VCaP (cell line): ENCODE data around the gene KIF26A.

ENCODE experiments used
- H3K27ac ChIP-seq: fragments of 450-650 bp; 2 replicates; pipeline ENCODE4 v1.5.1; 2017
- TF ChIP-seq, protein P1 (sequence below): fragments of 450-650 bp; conservative IDR thresholded peaks from 2 replicates; pipeline ENCODE4 v1.5.1; 2017; ENCODE audit warnings: mild to moderate bottlenecking, moderate library complexity

KIF26A gene

DNA sequence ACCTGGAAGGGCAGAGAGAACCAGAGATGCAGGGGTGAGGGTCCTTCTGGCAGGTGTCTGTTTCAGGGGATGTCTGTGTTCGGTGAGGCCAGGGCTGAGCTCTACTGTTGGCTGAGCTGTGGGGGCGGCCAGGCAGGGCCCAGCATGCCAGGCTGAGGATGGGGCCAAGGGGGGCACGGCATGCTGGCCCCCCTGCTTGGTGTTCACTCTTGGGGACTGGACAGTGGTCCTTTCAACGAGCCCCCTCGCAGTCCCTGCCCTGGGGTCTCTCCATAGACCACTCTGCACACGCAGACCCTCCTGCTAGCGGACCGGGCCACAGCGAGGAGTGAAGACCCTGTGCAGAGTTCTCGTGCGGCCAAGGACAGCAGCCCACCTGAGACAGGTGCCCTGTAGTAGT lies 56.3 kb downstream of the KIF26A start:
- TF ChIP-seq, protein P1, sequence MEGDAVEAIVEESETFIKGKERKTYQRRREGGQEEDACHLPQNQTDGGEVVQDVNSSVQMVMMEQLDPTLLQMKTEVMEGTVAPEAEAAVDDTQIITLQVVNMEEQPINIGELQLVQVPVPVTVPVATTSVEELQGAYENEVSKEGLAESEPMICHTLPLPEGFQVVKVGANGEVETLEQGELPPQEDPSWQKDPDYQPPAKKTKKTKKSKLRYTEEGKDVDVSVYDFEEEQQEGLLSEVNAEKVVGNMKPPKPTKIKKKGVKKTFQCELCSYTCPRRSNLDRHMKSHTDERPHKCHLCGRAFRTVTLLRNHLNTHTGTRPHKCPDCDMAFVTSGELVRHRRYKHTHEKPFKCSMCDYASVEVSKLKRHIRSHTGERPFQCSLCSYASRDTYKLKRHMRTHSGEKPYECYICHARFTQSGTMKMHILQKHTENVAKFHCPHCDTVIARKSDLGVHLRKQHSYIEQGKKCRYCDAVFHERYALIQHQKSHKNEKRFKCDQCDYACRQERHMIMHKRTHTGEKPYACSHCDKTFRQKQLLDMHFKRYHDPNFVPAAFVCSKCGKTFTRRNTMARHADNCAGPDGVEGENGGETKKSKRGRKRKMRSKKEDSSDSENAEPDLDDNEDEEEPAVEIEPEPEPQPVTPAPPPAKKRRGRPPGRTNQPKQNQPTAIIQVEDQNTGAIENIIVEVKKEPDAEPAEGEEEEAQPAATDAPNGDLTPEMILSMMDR, result no peak
- H3K27ac ChIP-seq, result no peak overlapping the region

DNA sequence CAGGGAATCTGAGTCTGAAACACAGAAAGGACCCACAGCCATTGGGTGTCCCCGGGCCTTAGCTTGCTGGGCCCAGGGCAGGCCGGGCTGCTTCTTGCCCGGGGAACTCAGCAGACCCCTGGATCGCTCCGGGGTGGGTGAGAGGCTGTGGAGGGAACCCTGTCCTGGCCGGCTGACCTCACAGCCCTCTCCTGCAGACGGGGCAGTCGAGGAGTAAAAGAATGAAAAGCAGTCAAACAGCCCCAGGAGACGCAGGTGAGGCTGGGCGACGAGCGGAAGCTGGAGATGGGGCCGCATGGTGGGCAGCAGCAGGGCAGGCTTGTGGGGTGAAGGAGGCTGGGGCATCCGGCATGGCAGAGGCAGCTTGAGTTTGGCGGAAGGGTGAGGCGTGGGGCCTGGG lies 57.0 kb downstream of the KIF26A start:
- H3K27ac ChIP-seq, result no peak overlapping the region
- TF ChIP-seq, protein P1, result no peak

DNA sequence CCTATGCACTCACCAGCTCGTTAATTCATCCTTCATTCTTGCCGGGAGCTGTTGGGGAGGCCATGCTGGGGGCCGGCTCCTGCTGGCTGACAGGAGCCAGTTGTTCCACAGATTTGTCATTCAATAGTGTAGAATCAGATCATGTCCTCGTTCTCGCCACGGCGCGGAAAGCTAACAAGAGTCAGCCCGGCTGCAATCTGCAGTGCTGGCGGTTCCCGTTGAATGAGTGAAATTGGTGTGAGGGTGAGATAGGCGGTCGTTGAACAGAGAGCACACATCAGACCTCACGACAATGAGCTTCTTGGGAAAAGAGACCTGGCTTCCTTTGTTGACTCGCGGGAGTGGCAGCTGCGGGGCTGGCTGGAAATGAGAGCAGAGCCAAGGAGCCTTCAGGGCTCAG lies 57.5 kb downstream of the KIF26A start:
- no peak overlapping the region for H3K27ac ChIP-seq
- TF ChIP-seq, protein P1, result no peak

DNA sequence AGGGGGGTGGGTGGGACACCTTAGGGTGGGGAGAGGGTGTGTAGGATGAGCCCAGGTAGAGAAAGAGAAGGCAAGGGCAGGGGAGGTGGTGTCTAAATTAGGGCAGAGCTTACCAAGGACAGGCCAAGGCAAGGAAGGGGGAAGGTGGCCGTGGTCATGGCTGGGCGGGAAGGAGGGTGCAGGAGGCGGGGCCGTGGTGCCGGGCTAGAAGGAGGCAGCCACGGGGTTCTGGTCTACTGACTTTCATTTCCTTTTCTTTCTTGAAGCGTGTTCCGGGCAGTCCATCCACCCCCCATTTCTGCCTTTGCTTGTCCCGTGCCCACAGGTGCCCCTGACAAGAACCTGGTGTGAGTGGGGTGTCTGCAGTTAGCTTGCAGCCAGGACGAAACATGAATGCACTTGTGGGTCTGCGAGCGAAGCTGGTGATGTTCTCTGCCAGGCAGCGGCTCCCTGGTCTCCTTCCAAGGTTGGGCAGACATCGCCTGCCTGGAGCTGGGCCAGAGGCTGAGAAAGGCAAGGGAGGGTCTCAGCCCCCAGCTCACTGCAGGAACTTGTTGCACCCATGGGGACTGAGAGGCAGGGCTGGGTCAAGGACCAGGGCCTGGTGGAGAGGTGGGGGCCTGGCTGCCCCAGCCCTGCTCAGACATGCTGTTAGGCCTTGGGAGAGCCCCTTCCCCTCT lies 58.2 kb downstream of the KIF26A start:
- TF ChIP-seq, protein P1, result no peak
- H3K27ac ChIP-seq, result no peak overlapping the region

DNA sequence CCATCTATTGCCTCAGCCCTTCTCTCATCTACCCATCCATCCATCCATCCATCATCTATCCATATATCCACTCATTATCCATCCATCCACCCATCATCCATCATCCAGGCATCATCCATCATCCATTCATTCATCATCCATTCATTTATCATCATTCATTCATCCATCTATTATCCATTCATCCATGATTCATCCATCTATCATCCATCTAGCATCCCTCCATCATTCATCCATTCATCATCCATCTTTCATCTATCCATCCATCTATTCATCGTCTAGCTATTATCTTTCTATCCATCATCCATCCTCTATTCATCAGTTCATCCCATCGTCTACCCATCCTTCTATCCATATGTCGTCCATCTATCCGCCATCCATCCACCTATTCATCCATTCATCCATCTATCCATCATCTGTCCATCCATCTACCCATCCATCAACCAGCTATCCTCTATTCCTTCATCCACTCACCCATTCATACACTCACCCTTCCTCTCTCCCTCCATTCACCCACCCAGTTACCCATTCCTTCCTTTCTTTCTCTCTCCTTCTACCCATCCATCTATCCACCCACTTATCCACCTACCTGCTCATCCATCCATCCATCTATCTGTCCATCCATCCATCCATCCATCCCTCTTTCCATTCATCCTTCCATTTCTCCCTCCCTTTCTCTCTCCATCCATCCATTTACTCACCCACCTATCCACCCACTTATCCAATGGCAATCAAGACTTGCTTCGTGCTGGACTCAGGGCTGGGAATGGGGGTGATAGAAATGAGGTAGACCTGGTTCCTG lies 59.3 kb downstream of the KIF26A start:
- TF ChIP-seq, protein P1, result no peak
- no peak overlapping the region for H3K27ac ChIP-seq

DNA sequence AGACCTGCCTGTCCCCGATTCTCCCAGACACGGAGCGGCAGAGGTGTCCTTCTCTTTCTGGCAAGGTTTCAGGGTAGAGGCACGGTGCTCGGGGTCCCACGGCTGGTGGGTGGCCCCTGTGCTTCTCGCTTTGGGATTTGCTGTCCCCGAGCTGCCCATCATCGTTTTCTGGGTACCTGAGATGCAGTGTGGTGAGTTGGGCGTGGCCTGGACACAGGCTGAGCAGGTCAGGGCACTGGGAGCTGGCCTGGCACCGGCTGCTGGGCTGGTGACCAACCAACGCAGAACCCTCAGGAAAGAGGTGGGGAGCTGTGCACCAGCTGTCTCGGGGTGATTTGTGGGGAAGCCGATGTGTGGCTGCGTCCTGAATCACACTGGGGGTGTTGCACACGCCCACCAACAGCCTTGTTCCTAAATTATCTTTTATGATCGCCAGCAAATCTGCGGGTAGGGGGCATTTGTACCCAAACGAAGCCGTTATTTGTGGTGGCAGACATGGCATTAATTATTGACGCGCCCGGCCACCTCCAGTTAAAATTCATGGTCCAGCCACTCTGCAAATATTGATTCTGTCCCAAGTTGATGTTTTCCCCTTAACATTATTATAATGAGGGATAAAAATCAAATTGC lies 61.0 kb downstream of the KIF26A start:
- TF ChIP-seq, protein P1, result no peak
- H3K27ac ChIP-seq, result no peak overlapping the region

DNA sequence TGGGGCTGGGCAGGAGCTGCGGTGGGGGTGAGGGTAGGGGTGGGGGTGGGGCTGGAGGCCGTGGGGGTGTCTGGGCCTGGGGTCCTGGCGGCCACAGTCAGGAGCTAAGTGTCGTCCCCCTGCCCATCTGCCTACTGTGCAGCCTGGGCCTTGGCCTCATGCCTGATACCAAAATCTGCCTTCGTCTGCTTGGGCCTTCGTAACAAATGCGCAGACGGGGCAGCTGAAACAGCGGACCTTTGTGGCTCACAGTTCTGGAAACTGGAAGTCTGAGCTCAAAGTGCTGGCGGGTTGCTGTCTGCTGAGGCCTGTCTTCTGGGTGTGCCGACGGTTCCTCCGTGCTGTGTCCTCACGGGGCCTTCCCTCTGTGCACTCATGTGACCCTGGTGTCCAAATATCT lies 61.7 kb downstream of the KIF26A start:
- TF ChIP-seq, protein P1, result no peak
- H3K27ac ChIP-seq, result no peak overlapping the region
